Mesodermal cell (in vitro differentiated cells): ENCODE data around the gene BEND3.
"Not testable (repeated sequence)": the region's sequence is repeated elsewhere in the genome, so short reads cannot be mapped to it uniquely, and the experiment has no call there.

ENCODE experiments used
- H3K27ac ChIP-seq: 2 replicates; pipeline ENCODE4 v1.7.0; 2013; ENCODE audit warnings: mild to moderate bottlenecking, low read depth, low read length, moderate library complexity; ENCODE audit not compliant: severe bottlenecking
- H3K36me3 ChIP-seq: 2 replicates; pipeline ENCODE4 v1.7.1; 2013; ENCODE audit warnings: mild to moderate bottlenecking, low read length, moderate library complexity; ENCODE audit not compliant: control insufficient read depth, insufficient read depth
- H3K4me1 ChIP-seq: one replicate; pipeline ENCODE4 v1.7.1; 2013; ENCODE audit warnings: mild to moderate bottlenecking, low read length; ENCODE audit not compliant: insufficient read depth, control insufficient read depth, poor library complexity, severe bottlenecking
- H3K4me3 ChIP-seq: 2 replicates; pipeline ENCODE4 v1.7.0; 2013; ENCODE audit warnings: low read length, control low read depth, mild to moderate bottlenecking; ENCODE audit not compliant: insufficient read depth, poor library complexity, severe bottlenecking; ENCODE audit errors: extremely low read depth
- H3K9me3 ChIP-seq: 2 replicates; pipeline ENCODE4 v1.7.1; 2013; ENCODE audit warnings: mild to moderate bottlenecking, low read length, moderate library complexity; ENCODE audit not compliant: control insufficient read depth
- WGBS, 2 experiments: methylation state at CpG; one replicate each; pipeline ENCODE4 v1.1.5; 2013; ENCODE audit warnings: missing lambda C conversion rate in 2 of 2; ENCODE audit not compliant: insufficient coverage in 2 of 2; 5-methylcytosine and 5-hydroxymethylcytosine counted together

BEND3 gene

GRCh38 chr6:107033126-107033525 lies 82.2 kb downstream of the BEND3 start:
- Histone ChIP-seq H3K4me1 (peaks cover 8% of the 10 kb centered on the region), H3K36me3 (peaks cover 12% of the 10 kb centered on the region), H3K4me3 (no peak overlapping the region), H3K27ac (no peak overlapping the region), H3K9me3 (no peaks in the 10 kb centered on the region)
- 81 to 100% methylated on average over 1 of the region's 1 CpG for WGBS, 2 experiments

GRCh38 chr6:107032051-107032450 lies 83.3 kb downstream of the BEND3 start:
- Histone ChIP-seq H3K4me1 (peaks cover 8% of the 10 kb centered on the region), H3K27ac (no peak overlapping the region), H3K4me3 (no peak overlapping the region), H3K9me3 (no peaks in the 10 kb centered on the region), H3K36me3 (peaks cover 12% of the 10 kb centered on the region)
- 90 to 100% methylated on average over 1 to 2 of the region's 2 CpGs for WGBS, 2 experiments

GRCh38 chr6:107030151-107030550 lies 85.2 kb downstream of the BEND3 start:
- Histone ChIP-seq H3K9me3 (no peaks in the 10 kb centered on the region), H3K4me3 (no peak overlapping the region), H3K27ac (no peak overlapping the region), H3K36me3 (peaks cover 8% of the 10 kb centered on the region), H3K4me1 (peaks cover 8% of the 10 kb centered on the region)
- 90 to 94% methylated on average over 3 to 5 of the region's 5 CpGs for WGBS, 2 experiments

- Histone ChIP-seq H3K27ac (no peak overlapping the region), H3K36me3 (no peaks in the 10 kb centered on the region), H3K4me1 (no peaks in the 10 kb centered on the region), H3K9me3 (no peaks in the 10 kb centered on the region), H3K4me3 (no peak overlapping the region)
- 94% methylated on average over 8 of the region's 8 CpGs for WGBS, 2 experiments
Measured at GRCh38 chr6:107026965-107027364, 88.3 kb downstream of the BEND3 start.

GRCh38 chr6:107021446-107022185 lies 93.7 kb downstream of the BEND3 start:
- no CpG with 5 or more reads among the region's 1 CpG for WGBS, 2 experiments
- Histone ChIP-seq H3K9me3 (no peaks in the 10 kb centered on the region), H3K4me3 (no peak overlapping the region), H3K4me1 (peaks cover 4% of the 10 kb centered on the region), H3K36me3 (no peaks in the 10 kb centered on the region), H3K27ac (no peak overlapping the region)

GRCh38 chr6:107020239-107020638 lies 95.1 kb downstream of the BEND3 start:
- Histone ChIP-seq H3K4me1 (peaks cover 4% of the 10 kb centered on the region), H3K36me3 (no peaks in the 10 kb centered on the region), H3K27ac (no peak overlapping the region), H3K4me3 (no peak overlapping the region), H3K9me3 (no peaks in the 10 kb centered on the region)
- 93 to 100% methylated on average over 4 of the region's 4 CpGs for WGBS, 2 experiments

- not testable (repeated sequence) for H3K36me3 ChIP-seq, H3K4me3 ChIP-seq, H3K4me1 ChIP-seq, H3K27ac ChIP-seq, H3K9me3 ChIP-seq
- 87 to 90% methylated on average over 5 to 6 of the region's 8 CpGs for WGBS, 2 experiments
Measured at GRCh38 chr6:107019628-107020027, 95.7 kb downstream of the BEND3 start.

- Histone ChIP-seq H3K4me1 (peaks cover 4% of the 10 kb centered on the region), H3K36me3 (no peaks in the 10 kb centered on the region), H3K27ac (no peak overlapping the region), H3K4me3 (no peak overlapping the region), H3K9me3 (no peaks in the 10 kb centered on the region)
- WGBS, 2 experiments: 91 to 96% methylated on average over 4 to 5 of the region's 5 CpGs
Measured at GRCh38 chr6:107019047-107019446, 96.3 kb downstream of the BEND3 start.
